WERI-Rb-1 (cell line): ENCODE measurements around the gene GNAT3.
A peak's percentile ranks its signal among the peaks of the same experiment; 100 is the strongest.

Experiments used
- DNase-seq: peaks from one replicate; pipeline ENCODE4 v3.0.0-alpha.2; 2020
- H3K27ac ChIP-seq: fragments of 250-450 bp; sonication (Bioruptor Pico); 2 replicates; pipeline ENCODE4 v1.5.1; 2020; ENCODE audit warnings: mild to moderate bottlenecking, moderate library complexity
- H3K27me3 ChIP-seq: fragments of 250-450 bp; sonication (Bioruptor Pico); 2 replicates; pipeline ENCODE4 v1.5.1; 2021; ENCODE audit warnings: mild to moderate bottlenecking, low read depth, moderate library complexity; ENCODE audit not compliant: insufficient read depth, severe bottlenecking
- H3K36me3 ChIP-seq: fragments of 250-450 bp; sonication (Bioruptor Pico); 2 replicates; pipeline ENCODE4 v1.5.1; 2020; ENCODE audit warnings: mild to moderate bottlenecking, moderate library complexity
- H3K4me3 ChIP-seq: 2 replicates; pipeline ENCODE4 v1.5.1; 2011; ENCODE audit warnings: low read depth, mild to moderate bottlenecking, control low read depth, low read length
- H3K9me3 ChIP-seq: fragments of 250-450 bp; sonication (Bioruptor Pico); 2 replicates; pipeline ENCODE4 v1.5.1; 2021; ENCODE audit warnings: mild to moderate bottlenecking, moderate library complexity; ENCODE audit not compliant: severe bottlenecking
- TF ChIP-seq, protein P1 (sequence below): IDR thresholded peaks from 2 replicates; pipeline ENCODE4 v1.5.1; 2011; ENCODE audit warnings: low read depth, mild to moderate bottlenecking, control low read depth, inconsistent platforms, low read length

Gene GNAT3

GRCh38 chr7:80428161-80429054 lies 83.5 kb downstream of the GNAT3 start:
- Histone ChIP-seq H3K27me3 (no peaks in the 10 kb centered on the region), H3K27ac (no peak overlapping the region), H3K9me3 (no peaks in the 10 kb centered on the region), H3K36me3 (no peaks in the 10 kb centered on the region), H3K4me3 (no peak overlapping the region)
- TF ChIP-seq, protein P1, sequence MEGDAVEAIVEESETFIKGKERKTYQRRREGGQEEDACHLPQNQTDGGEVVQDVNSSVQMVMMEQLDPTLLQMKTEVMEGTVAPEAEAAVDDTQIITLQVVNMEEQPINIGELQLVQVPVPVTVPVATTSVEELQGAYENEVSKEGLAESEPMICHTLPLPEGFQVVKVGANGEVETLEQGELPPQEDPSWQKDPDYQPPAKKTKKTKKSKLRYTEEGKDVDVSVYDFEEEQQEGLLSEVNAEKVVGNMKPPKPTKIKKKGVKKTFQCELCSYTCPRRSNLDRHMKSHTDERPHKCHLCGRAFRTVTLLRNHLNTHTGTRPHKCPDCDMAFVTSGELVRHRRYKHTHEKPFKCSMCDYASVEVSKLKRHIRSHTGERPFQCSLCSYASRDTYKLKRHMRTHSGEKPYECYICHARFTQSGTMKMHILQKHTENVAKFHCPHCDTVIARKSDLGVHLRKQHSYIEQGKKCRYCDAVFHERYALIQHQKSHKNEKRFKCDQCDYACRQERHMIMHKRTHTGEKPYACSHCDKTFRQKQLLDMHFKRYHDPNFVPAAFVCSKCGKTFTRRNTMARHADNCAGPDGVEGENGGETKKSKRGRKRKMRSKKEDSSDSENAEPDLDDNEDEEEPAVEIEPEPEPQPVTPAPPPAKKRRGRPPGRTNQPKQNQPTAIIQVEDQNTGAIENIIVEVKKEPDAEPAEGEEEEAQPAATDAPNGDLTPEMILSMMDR, result peak; percentile 52
- DNase-seq, result peak; percentile 27

GRCh38 chr7:80427218-80427617 lies 84.6 kb downstream of the GNAT3 start:
- DNase-seq, result no peak
- Histone ChIP-seq H3K4me3 (no peak overlapping the region), H3K27me3 (no peaks in the 10 kb centered on the region), H3K36me3 (no peaks in the 10 kb centered on the region), H3K9me3 (no peaks in the 10 kb centered on the region), H3K27ac (no peak overlapping the region)
- TF ChIP-seq, protein P1, result no peak

DNA sequence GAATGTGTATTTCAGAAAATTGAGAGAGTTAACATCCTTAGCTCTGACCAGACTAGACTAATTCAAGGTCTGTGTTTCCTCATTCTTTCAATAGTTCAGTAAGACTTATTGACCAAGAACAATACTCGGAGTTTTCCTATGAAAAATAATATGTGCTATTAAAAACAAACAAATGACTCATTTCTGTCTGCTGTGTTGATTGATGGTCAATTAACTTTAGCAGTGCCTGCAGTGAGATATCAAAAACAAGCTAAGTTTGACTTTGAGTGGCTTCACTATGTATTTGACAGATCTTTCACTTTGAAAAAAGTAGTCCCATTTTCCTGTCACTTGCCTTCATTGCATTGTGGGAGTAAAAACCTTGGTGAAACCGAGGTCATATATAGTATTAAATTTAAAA lies 91.0 kb downstream of the GNAT3 start:
- TF ChIP-seq, protein P1, result no peak
- DNase-seq, result no peak
- H3K9me3 ChIP-seq, result no peaks in the 10 kb centered on the region
- H3K27ac ChIP-seq, result no peak overlapping the region
- no peaks in the 10 kb centered on the region for H3K27me3 ChIP-seq
- H3K36me3 ChIP-seq, result no peaks in the 10 kb centered on the region
- no peak overlapping the region for H3K4me3 ChIP-seq

DNA sequence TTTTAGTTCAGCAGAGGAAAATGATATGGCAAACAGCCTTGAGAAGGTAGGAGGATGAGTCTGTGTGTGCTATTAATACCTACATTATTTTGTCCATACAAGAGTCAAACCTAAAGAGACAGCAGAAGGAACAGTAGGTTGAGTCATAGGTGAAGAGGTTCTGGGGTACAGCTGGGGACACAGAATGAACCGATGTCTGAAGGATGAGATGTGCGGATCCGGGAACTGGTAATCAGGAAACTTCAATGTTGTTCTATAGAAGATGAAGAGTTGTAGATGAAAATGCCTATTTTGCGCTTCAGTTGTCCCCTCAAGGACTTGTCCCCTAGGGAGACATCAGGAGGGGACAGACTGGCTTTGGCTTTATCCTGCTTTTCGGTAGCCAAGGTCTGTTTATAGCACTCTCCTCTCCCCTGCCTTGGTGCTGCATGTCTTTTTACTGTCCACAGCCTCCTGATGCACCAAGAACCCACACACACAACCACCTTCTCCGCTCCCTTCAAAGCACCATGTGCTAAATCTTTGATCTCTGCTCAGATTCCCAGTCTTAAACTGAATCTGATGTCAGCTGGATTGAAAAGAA lies 94.6 kb downstream of the GNAT3 start:
- H3K4me3 ChIP-seq, result no peak overlapping the region
- H3K36me3 ChIP-seq, result no peaks in the 10 kb centered on the region
- no peaks in the 10 kb centered on the region for H3K9me3 ChIP-seq
- DNase-seq, result no peak
- H3K27ac ChIP-seq, result no peak overlapping the region
- H3K27me3 ChIP-seq, result no peaks in the 10 kb centered on the region
- TF ChIP-seq, protein P1, result no peak

DNA sequence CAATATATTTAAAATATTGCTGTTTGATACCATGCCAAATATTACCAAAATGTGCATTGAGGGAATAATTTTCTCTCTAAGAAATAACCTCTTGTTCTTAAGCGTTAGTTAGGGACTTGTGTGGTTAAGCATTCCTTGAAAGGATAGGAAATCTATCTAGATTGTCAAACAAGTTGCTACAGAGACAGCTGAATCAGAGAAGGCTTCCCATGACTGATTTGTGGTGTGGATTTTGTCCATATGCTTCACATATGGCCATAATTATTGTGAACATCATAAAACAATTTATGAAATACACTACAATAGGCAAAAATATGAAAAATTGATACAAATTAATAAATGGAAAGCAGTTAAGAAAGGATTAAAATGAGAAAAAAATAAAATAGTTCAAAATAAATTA lies 96.3 kb downstream of the GNAT3 start:
- Histone ChIP-seq H3K9me3 (no peaks in the 10 kb centered on the region), H3K36me3 (no peaks in the 10 kb centered on the region), H3K27me3 (no peaks in the 10 kb centered on the region), H3K4me3 (no peak overlapping the region), H3K27ac (no peak overlapping the region)
- DNase-seq, result no peak
- TF ChIP-seq, protein P1, result no peak
